ENCODE results near the gene FBLIM1. TPM values are rescaled to one million over a fixed set of nuclear protein-coding genes. Genes with fewer than 3 reads are reported as not detected.

The FBLIM1 gene
- polyA plus RNA-seq, 1 experiment = 122 TPM

DNA sequence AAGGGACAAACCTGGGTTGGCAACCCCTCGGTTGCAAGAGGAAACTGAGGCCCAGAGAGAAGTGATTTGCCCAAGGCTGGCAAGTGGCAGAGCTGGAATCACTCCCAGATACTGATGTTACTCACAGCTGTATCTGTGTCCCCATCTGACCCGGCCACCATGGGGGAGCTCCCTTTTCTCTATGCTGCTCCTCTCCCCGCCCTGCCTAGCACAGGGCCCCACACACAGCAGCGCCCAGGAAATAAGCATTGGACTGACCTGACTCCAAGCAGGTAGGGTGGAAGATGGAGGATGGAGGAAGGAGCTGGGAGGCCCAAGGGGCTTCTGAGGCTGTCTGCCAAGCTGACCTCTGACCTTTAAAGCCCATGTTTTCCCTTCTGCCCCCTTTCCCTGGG, 3.0 kb upstream of the FBLIM1 start:
- H3K9me3 ChIP-seq (ENCODE audit: control insufficient read depth, insufficient read depth, low read length) = peaks cover 3% of the 10 kb centered on the region; the same call in 1 of the 2 replicates
- TF ChIP-seq, protein P1, sequence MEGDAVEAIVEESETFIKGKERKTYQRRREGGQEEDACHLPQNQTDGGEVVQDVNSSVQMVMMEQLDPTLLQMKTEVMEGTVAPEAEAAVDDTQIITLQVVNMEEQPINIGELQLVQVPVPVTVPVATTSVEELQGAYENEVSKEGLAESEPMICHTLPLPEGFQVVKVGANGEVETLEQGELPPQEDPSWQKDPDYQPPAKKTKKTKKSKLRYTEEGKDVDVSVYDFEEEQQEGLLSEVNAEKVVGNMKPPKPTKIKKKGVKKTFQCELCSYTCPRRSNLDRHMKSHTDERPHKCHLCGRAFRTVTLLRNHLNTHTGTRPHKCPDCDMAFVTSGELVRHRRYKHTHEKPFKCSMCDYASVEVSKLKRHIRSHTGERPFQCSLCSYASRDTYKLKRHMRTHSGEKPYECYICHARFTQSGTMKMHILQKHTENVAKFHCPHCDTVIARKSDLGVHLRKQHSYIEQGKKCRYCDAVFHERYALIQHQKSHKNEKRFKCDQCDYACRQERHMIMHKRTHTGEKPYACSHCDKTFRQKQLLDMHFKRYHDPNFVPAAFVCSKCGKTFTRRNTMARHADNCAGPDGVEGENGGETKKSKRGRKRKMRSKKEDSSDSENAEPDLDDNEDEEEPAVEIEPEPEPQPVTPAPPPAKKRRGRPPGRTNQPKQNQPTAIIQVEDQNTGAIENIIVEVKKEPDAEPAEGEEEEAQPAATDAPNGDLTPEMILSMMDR (IDR thresholded peaks at IDR 0.05; ENCODE audit: low read depth, low read length) = no peak
- POLR2A ChIA-PET = interaction anchor here (0.6 kb wide), 1 partner anchor 74 kb away, joined by 3 read pairs; no protein-coding TSS in a partner anchor
- no peak overlapping the region for H3K27ac ChIP-seq (ENCODE audit: low read depth, low read length)
- H3K27me3 ChIP-seq (ENCODE audit: control insufficient read depth, insufficient read depth, low read length) = peaks cover 3% of the 10 kb centered on the region
- no peak overlapping the region for H3K4me3 ChIP-seq (ENCODE audit: low read depth, low read length)
- no peak for DNase-seq (ENCODE audit: low read depth, low spot score)
- CTCF ChIA-PET = no interaction called here

DNA sequence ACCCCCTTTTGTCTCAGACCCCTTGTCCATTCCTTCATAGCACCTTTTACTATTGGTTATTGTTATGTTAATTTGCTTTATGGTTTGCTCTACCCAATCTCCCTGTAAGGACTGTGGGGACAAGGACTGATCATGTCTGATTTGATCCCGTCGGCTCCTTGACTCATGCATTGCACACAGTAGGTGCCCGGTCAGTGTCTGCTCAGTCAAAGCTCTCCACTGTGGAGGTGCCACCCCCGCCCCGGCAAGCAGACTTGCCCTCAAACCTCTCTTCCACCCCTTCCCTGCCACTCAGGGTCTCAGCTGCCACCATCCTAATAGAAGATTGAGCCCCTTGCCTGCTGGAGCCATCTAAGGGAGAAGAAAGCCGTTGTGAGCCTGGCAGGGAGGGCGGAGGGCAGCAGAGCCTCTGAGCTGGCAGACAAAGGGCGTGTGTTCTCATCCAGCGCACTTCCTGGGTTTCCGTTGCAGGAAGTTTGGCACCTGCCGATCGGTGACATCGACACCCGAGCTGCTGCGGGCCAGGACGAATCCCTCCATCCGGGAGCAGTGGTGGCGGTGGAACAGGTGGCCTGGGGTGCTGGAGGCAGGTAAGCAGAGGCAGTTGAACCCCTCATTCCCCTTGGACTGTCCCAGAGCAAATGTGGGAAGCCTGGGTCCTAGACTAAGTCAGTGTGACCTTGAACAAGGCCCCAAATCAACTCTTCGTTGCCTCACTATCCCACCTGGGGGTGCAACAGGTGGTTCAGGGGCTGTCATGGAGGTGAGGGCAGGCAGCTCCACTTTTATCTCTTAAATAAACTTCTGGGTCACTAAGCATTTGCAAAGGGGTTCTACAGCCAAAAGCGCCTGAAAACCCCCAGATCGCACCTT, 2.2 kb upstream of the FBLIM1 start:
- DNase-seq (ENCODE audit: low read depth, low spot score) = no peak
- POLR2A ChIA-PET = no interaction called here
- Histone ChIP-seq H3K9me3 (ENCODE audit: control insufficient read depth, insufficient read depth, low read length) (peaks cover 3% of the 10 kb centered on the region; the same call in 1 of the 2 replicates), H3K27ac (ENCODE audit: low read depth, low read length) (no peak overlapping the region), H3K4me3 (ENCODE audit: low read depth, low read length) (no peak overlapping the region), H3K27me3 (ENCODE audit: control insufficient read depth, insufficient read depth, low read length) (peaks cover 3% of the 10 kb centered on the region)
- CTCF ChIA-PET = no interaction called here
- TF ChIP-seq, protein P1 (IDR thresholded peaks at IDR 0.05; ENCODE audit: low read depth, low read length) = no peak

DNA sequence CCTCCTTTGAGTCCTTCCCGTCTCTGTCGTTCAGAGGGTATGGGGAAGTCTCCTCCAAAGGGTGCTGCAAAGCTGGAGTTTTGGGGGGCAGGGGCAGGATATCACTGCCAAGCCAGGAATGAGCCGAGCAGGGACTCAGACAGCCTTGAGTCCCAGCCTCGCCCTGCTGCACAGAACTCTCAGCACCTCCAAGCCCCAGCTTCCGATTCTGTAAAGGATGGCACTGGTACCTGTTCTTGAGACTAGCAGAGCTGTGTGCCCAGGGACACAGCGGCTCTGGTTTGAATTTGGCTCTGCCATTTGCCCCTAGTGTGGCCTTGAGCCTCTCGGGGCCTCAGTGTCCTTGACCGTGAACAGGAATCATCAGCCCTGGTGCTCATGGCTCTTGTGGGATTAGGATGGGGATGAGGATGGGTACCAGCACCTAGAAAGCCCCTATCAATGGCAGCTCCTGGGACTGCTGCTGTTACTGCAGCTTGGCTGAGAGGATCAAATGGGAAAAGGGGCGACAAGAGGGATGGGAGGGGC, 1.5 kb upstream of the FBLIM1 start:
- Histone ChIP-seq H3K27ac (ENCODE audit: low read depth, low read length) (no peak overlapping the region), H3K9me3 (ENCODE audit: control insufficient read depth, insufficient read depth, low read length) (peaks cover 3% of the 10 kb centered on the region; the same call in 1 of the 2 replicates), H3K27me3 (ENCODE audit: control insufficient read depth, insufficient read depth, low read length) (peaks cover 3% of the 10 kb centered on the region), H3K4me3 (ENCODE audit: low read depth, low read length) (no peak overlapping the region)
- no peak for DNase-seq (ENCODE audit: low read depth, low spot score)
- ChIA-PET POLR2A (no interaction called here), CTCF (interaction anchor here (0.7 kb wide), 1 partner anchor 16 kb away, joined by 3 read pairs; no protein-coding TSS in a partner anchor)
- TF ChIP-seq, protein P1 (IDR thresholded peaks at IDR 0.05; ENCODE audit: low read depth, low read length) = no peak

DNA sequence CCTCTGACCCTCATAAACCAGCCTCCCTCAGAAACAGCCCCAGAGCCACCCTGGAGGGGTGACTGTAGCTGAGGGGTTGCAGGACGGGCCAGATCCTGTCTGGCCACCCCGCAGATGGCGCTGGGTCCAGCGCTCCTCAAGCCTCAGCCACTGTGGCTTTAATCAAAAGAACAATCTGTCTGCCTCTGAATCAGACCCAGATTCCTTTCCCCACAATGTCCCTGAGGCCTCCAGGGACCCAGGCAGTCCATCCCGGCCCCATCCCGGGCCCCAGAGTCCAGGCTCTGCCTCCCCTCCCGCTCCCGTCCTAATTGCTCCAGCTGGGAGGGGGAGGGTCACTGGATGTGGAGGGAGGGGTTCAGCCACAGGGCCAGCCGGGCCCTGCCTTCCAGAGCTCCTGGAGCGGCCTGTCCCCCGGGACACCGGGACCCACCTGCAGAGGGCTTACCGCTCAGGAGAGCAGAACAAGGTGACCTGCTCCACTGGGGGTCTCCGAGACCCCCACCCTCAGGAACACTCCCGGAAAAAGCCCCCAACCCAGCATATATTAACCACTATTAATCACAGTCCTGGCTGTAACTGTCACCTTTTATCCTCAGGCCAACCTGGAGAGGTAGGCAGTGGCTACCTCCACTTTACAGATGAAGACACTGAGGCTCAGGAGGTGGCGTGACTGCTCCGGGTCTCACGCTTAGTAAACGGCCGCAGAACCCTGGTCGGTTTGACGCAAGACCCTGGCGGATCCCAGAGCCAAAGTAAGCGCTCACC, 836 bp upstream of the FBLIM1 start:
- Histone ChIP-seq H3K4me3 (ENCODE audit: low read depth, low read length) (peak overlapping the region; percentile 84), H3K27ac (ENCODE audit: low read depth, low read length) (no peak overlapping the region), H3K9me3 (ENCODE audit: control insufficient read depth, insufficient read depth, low read length) (peaks cover 3% of the 10 kb centered on the region; the same call in 1 of the 2 replicates), H3K27me3 (ENCODE audit: control insufficient read depth, insufficient read depth, low read length) (peaks cover 3% of the 10 kb centered on the region)
- CTCF ChIA-PET = interaction anchor here (0.7 kb wide), 1 partner anchor 16 kb away, joined by 3 read pairs; no protein-coding TSS in a partner anchor
- POLR2A ChIA-PET = no interaction called here
- TF ChIP-seq, protein P1 (IDR thresholded peaks at IDR 0.05; ENCODE audit: low read depth, low read length) = no peak
- no peak for DNase-seq (ENCODE audit: low read depth, low spot score)
